Hepatocyte (in vitro differentiated cells): ENCODE results near the gene HEYL. TPM values are rescaled to one million over a fixed set of nuclear protein-coding genes. Genes with fewer than 3 reads are reported as not detected.

Experiments used
- DNase-seq: peaks from one replicate; pipeline ENCODE4 v3.0.0-alpha.2; 2016; ENCODE audit warnings: low spot score
- H2AFZ ChIP-seq: fragments of 200-600 bp; sonication (generic); 2 replicates; pipeline ENCODE4 v1.6.0; 2016; ENCODE audit warnings: antibody characterized with exemption, mild to moderate bottlenecking
- H3K27ac ChIP-seq: fragments of 200-600 bp; sonication (generic); 2 replicates; pipeline ENCODE4 v1.5.1; 2016; ENCODE audit warnings: mild to moderate bottlenecking
- H3K27me3 ChIP-seq: fragments of 200-600 bp; sonication (generic); 2 replicates; pipeline ENCODE4 v1.6.1; 2016
- H3K36me3 ChIP-seq: fragments of 200-600 bp; sonication (generic); replicated peaks from 2 replicates; pipeline ENCODE4 v1.5.1; 2016; ENCODE audit warnings: low read depth; ENCODE audit not compliant: insufficient read depth
- H3K4me1 ChIP-seq: fragments of 200-600 bp; sonication (generic); 2 replicates; pipeline ENCODE4 v1.5.1; 2016; ENCODE audit warnings: mild to moderate bottlenecking, moderate library complexity; ENCODE audit not compliant: insufficient read depth
- H3K4me2 ChIP-seq: fragments of 200-600 bp; sonication (generic); 2 replicates; pipeline ENCODE4 v1.6.0; 2016
- H3K4me3 ChIP-seq: fragments of 200-600 bp; sonication (generic); 2 replicates; pipeline ENCODE4 v1.5.1; 2016; ENCODE audit warnings: mild to moderate bottlenecking
- H3K79me2 ChIP-seq: fragments of 200-600 bp; sonication (generic); 2 replicates; pipeline ENCODE4 v1.6.0; 2017; ENCODE audit warnings: mild to moderate bottlenecking
- H3K9me2 ChIP-seq: fragments of 200-600 bp; sonication (generic); replicated peaks from 2 replicates; pipeline ENCODE4 v1.6.0; 2017; ENCODE audit warnings: mild to moderate bottlenecking; ENCODE audit not compliant: insufficient read depth
- H3K9me3 ChIP-seq: fragments of 200-600 bp; sonication (generic); 2 replicates; pipeline ENCODE4 v1.5.1; 2016; ENCODE audit warnings: low read depth, mild to moderate bottlenecking
- H4K20me1 ChIP-seq: fragments of 200-600 bp; sonication (generic); 2 replicates; pipeline ENCODE4 v1.6.0; 2016; ENCODE audit warnings: mild to moderate bottlenecking; ENCODE audit not compliant: insufficient read depth, poor library complexity, severe bottlenecking
- EZH2 ChIP-seq: fragments of 200-600 bp; sonication (generic); IDR thresholded peaks from 2 replicates; pipeline ENCODE4 v1.6.1; 2016; ENCODE audit warnings: antibody characterized with exemption, mild to moderate bottlenecking, borderline replicate concordance
- EZH2phosphoT487 ChIP-seq: fragments of 200-600 bp; sonication (generic); IDR thresholded peaks from one replicate; pipeline ENCODE4 v1.6.1; 2018; ENCODE audit warnings: antibody characterized with exemption, mild to moderate bottlenecking, low read depth, moderate library complexity; ENCODE audit not compliant: unreplicated experiment, severe bottlenecking
- WGBS: methylation state at CpG from one replicate; pipeline ENCODE4 v1.1.6; 2016; ENCODE audit warnings: low lambda C conversion rate; ENCODE audit errors: missing lambda C conversion rate; 5-methylcytosine and 5-hydroxymethylcytosine counted together
- polyA plus RNA-seq: library from polyadenylated mRNA; unstranded; fragments of >200 nt; fragmentation: Nextera tagmentation; extraction: Ambion mirVana; gene quantifications from 2 replicates; pipeline ENCODE4 v1.2.1, GENCODE V29; 2016
- total RNA-seq: library from RNA; depleted of rRNA; stranded (reverse); fragments of >200 nt; gene quantifications from 2 replicates; pipeline ENCODE4 v1.2.3, GENCODE V29; 2014
- TF ChIP-seq, protein P1 (sequence below): fragments of 200-600 bp; sonication (generic); IDR thresholded peaks from 2 replicates; pipeline ENCODE4 v1.5.1; 2016; ENCODE audit warnings: antibody characterized with exemption, mild to moderate bottlenecking; ENCODE audit not compliant: poor library complexity

Gene HEYL
- total and polyA plus RNA-seq, 2 experiments from 2014 or later: 10.9 to 24.8 TPM

- no peaks in the 10 kb centered on the region for H4K20me1 ChIP-seq
- H3K9me3 ChIP-seq: no peaks in the 10 kb centered on the region
- H3K9me2 ChIP-seq: no peaks in the 10 kb centered on the region
- WGBS: 80% methylated on average over 6 of the region's 8 CpGs
- DNase-seq: no peak
- no peak overlapping the region for H3K4me3 ChIP-seq
- no peaks in the 10 kb centered on the region for H3K36me3 ChIP-seq
- no peaks in the 10 kb centered on the region for H3K4me1 ChIP-seq
- TF ChIP-seq, protein P1, sequence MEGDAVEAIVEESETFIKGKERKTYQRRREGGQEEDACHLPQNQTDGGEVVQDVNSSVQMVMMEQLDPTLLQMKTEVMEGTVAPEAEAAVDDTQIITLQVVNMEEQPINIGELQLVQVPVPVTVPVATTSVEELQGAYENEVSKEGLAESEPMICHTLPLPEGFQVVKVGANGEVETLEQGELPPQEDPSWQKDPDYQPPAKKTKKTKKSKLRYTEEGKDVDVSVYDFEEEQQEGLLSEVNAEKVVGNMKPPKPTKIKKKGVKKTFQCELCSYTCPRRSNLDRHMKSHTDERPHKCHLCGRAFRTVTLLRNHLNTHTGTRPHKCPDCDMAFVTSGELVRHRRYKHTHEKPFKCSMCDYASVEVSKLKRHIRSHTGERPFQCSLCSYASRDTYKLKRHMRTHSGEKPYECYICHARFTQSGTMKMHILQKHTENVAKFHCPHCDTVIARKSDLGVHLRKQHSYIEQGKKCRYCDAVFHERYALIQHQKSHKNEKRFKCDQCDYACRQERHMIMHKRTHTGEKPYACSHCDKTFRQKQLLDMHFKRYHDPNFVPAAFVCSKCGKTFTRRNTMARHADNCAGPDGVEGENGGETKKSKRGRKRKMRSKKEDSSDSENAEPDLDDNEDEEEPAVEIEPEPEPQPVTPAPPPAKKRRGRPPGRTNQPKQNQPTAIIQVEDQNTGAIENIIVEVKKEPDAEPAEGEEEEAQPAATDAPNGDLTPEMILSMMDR: no peak
- TF ChIP-seq EZH2phosphoT487 (no peak), EZH2 (no peak)
- H2AFZ ChIP-seq: no peak overlapping the region
- H3K27ac ChIP-seq: no peak overlapping the region
- no peaks in the 10 kb centered on the region for H3K79me2 ChIP-seq
- H3K4me2 ChIP-seq: no peak overlapping the region
- H3K27me3 ChIP-seq: no peaks in the 10 kb centered on the region
These were observed 24.3 kb downstream of the HEYL start for GRCh38 chr1:39615086-39615673.

DNA sequence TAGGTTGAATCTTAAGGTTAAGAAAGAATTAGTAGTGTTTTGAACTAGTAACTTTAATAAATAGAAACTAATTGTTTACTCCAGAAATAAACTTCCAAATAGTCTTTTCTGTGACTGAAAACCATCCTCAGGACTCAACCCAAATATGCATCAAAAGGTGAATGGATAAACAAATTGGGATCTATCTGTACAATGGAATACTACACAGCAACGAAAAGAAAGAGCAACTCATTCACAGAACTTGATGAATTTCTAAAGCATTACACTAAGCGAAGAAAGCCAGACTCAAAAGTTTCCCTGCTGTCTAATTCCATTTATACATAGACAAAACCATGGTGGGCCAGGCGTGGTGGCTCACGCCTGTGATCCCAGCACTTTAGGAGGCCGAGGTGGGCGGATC, 25.0 kb downstream of the HEYL start:
- TF ChIP-seq, protein P1: no peak
- no peak for TF ChIP-seq EZH2
- no peak for TF ChIP-seq EZH2phosphoT487
- H3K36me3 ChIP-seq: no peaks in the 10 kb centered on the region
- H3K4me1 ChIP-seq: no peaks in the 10 kb centered on the region
- no peaks in the 10 kb centered on the region for H3K9me2 ChIP-seq
- no peaks in the 10 kb centered on the region for H3K9me3 ChIP-seq
- no peak overlapping the region for H3K4me2 ChIP-seq
- no peak for DNase-seq
- H3K27me3 ChIP-seq: no peaks in the 10 kb centered on the region
- no peak overlapping the region for H2AFZ ChIP-seq
- no peak overlapping the region for H3K4me3 ChIP-seq
- H4K20me1 ChIP-seq: no peaks in the 10 kb centered on the region
- WGBS: 96% methylated on average over 6 of the region's 6 CpGs
- H3K27ac ChIP-seq: no peak overlapping the region
- no peaks in the 10 kb centered on the region for H3K79me2 ChIP-seq

GRCh38 chr1:39613250-39613649, 26.2 kb downstream of the HEYL start:
- DNase-seq: no peak
- WGBS: 61% methylated on average over 6 of the region's 6 CpGs
- Histone ChIP-seq H4K20me1 (no peaks in the 10 kb centered on the region), H3K27ac (no peak overlapping the region), H3K9me2 (no peaks in the 10 kb centered on the region), H3K4me3 (no peak overlapping the region), H3K4me1 (no peaks in the 10 kb centered on the region), H3K79me2 (no peaks in the 10 kb centered on the region), H3K9me3 (no peaks in the 10 kb centered on the region), H3K36me3 (no peaks in the 10 kb centered on the region), H3K4me2 (no peak overlapping the region), H2AFZ (no peak overlapping the region), H3K27me3 (no peaks in the 10 kb centered on the region)
- TF ChIP-seq EZH2phosphoT487 (no peak), EZH2 (no peak)
- TF ChIP-seq, protein P1: no peak
